ENCODE measurements around the gene CRCP. TPM values are rescaled to one million over a fixed set of nuclear protein-coding genes. Genes with fewer than 3 reads are reported as not detected.

The CRCP gene
- total and polyA plus RNA-seq, 2 of the 13 experiments (the other 11 are each of a cell fraction or from before 2014, with no cell fraction given), result 22.7 to 31.0 TPM

DNA sequence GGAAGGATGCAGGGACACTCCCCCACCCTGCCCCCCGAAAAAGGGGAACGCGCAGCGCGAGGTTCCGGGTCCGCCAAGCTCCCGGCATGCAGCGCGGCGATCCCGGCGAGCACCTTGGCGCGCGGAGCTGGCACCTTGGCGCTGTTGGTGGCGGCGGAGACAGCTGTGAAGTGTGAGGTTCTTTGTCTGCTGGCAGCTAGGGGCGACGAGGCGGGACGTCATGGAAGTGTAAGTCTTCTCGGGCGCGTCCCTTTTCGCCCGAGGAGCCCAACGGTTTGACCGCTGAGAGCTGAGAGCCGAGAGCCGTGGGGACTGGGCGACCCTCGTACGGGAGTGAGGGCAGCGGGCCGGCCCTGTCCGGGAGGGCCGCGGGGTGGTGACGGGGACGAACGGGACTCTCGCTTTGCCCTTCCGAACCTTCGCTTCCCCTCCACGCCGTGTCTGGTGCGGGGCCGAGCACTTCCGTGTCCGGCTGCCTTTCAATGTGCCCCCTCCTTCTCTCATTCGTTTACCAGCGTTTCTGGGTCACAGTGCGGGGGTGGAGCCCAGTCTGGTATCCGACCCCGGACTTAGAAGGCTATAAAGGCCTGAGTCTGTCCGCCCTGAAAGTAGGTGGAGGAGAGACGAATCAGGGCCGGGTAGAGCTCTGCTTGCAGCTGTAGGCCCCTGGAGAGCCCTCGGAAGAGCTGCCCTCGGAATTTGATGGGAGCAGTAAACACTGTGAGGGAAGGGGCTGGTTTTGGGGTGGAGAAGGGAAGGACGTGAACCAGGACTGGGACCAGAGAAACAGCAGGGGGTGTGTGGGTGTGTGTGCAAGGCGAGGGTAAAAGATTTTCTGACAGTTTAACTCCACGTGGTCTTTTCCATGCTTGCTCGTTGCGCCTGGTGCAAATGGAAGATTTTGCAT, at the start of gene CRCP (continued):
- TF ChIP-seq, protein P1, sequence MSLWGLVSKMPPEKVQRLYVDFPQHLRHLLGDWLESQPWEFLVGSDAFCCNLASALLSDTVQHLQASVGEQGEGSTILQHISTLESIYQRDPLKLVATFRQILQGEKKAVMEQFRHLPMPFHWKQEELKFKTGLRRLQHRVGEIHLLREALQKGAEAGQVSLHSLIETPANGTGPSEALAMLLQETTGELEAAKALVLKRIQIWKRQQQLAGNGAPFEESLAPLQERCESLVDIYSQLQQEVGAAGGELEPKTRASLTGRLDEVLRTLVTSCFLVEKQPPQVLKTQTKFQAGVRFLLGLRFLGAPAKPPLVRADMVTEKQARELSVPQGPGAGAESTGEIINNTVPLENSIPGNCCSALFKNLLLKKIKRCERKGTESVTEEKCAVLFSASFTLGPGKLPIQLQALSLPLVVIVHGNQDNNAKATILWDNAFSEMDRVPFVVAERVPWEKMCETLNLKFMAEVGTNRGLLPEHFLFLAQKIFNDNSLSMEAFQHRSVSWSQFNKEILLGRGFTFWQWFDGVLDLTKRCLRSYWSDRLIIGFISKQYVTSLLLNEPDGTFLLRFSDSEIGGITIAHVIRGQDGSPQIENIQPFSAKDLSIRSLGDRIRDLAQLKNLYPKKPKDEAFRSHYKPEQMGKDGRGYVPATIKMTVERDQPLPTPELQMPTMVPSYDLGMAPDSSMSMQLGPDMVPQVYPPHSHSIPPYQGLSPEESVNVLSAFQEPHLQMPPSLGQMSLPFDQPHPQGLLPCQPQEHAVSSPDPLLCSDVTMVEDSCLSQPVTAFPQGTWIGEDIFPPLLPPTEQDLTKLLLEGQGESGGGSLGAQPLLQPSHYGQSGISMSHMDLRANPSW (CRISPR knock-in tag; IDR thresholded peaks at IDR 0.05; ENCODE audit: borderline replicate concordance), result no peak; the same call in 1 of the 2 replicates
- TF ChIP-seq ZNF777 (CRISPR knock-in tag; IDR thresholded peaks at IDR 0.05) (peak; percentile 20; the same call in 1 of the 2 replicates), ZNF124 (CRISPR knock-in tag; IDR thresholded peaks at IDR 0.05) (no peak), BCL6 (CRISPR knock-in tag; IDR thresholded peaks at IDR 0.05) (peak; percentile 19; the same call in 1 of the 2 replicates), ZNF652 (CRISPR knock-in tag; IDR thresholded peaks at IDR 0.05; ENCODE audit: borderline replicate concordance, low read depth) (no peak), POLR2G (IDR thresholded peaks at IDR 0.05; ENCODE audit: low read depth, low read length) (peak; percentile 92), HOXA7 (CRISPR knock-in tag; IDR thresholded peaks at IDR 0.05) (no peak), MTF2 (CRISPR knock-in tag; IDR thresholded peaks at IDR 0.05; ENCODE audit: borderline replicate concordance) (no peak), XBP1 (CRISPR knock-in tag; IDR thresholded peaks at IDR 0.05) (no peak)
- TF ChIP-seq, protein P2, sequence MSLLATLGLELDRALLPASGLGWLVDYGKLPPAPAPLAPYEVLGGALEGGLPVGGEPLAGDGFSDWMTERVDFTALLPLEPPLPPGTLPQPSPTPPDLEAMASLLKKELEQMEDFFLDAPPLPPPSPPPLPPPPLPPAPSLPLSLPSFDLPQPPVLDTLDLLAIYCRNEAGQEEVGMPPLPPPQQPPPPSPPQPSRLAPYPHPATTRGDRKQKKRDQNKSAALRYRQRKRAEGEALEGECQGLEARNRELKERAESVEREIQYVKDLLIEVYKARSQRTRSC (CRISPR knock-in tag; IDR thresholded peaks at IDR 0.05; ENCODE audit: low read depth), result peak; percentile 39; the same call in 1 of the 2 replicates
- TF ChIP-seq, protein P3, sequence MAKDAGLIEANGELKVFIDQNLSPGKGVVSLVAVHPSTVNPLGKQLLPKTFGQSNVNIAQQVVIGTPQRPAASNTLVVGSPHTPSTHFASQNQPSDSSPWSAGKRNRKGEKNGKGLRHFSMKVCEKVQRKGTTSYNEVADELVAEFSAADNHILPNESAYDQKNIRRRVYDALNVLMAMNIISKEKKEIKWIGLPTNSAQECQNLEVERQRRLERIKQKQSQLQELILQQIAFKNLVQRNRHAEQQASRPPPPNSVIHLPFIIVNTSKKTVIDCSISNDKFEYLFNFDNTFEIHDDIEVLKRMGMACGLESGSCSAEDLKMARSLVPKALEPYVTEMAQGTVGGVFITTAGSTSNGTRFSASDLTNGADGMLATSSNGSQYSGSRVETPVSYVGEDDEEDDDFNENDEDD (CRISPR knock-in tag; IDR thresholded peaks at IDR 0.05; ENCODE audit: borderline replicate concordance), result peak; percentile 85
- TF ChIP-seq, protein P4, sequence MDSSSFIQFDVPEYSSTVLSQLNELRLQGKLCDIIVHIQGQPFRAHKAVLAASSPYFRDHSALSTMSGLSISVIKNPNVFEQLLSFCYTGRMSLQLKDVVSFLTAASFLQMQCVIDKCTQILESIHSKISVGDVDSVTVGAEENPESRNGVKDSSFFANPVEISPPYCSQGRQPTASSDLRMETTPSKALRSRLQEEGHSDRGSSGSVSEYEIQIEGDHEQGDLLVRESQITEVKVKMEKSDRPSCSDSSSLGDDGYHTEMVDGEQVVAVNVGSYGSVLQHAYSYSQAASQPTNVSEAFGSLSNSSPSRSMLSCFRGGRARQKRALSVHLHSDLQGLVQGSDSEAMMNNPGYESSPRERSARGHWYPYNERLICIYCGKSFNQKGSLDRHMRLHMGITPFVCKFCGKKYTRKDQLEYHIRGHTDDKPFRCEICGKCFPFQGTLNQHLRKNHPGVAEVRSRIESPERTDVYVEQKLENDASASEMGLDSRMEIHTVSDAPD (CRISPR knock-in tag; IDR thresholded peaks at IDR 0.05), result peak; percentile 82
- TF ChIP-seq, protein P5, sequence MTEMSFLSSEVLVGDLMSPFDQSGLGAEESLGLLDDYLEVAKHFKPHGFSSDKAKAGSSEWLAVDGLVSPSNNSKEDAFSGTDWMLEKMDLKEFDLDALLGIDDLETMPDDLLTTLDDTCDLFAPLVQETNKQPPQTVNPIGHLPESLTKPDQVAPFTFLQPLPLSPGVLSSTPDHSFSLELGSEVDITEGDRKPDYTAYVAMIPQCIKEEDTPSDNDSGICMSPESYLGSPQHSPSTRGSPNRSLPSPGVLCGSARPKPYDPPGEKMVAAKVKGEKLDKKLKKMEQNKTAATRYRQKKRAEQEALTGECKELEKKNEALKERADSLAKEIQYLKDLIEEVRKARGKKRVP (CRISPR knock-in tag; IDR thresholded peaks at IDR 0.05), result 0 out of 4 replicates have a peak, but pooled peaks of 1 of the 2 experiments have one; percentile 10
- TF ChIP-seq, protein P6, sequence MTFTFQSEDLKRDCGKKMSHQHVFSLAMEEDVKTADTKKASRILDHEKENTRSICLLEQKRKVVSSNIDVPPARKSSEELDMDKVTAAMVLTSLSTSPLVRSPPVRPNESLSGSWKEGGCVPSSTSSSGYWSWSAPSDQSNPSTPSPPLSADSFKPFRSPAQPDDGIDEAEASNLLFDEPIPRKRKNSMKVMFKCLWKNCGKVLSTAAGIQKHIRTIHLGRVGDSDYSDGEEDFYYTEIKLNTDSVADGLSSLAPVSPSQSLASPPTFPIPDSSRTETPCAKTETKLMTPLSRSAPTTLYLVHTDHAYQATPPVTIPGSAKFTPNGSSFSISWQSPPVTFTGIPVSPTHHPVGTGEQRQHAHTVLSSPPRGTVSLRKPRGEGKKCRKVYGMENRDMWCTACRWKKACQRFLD (CRISPR knock-in tag; IDR thresholded peaks at IDR 0.05; ENCODE audit: borderline replicate concordance), result 0 out of 2 replicates have a peak, but pooled peaks have one; percentile 82
- TF ChIP-seq, protein P7, sequence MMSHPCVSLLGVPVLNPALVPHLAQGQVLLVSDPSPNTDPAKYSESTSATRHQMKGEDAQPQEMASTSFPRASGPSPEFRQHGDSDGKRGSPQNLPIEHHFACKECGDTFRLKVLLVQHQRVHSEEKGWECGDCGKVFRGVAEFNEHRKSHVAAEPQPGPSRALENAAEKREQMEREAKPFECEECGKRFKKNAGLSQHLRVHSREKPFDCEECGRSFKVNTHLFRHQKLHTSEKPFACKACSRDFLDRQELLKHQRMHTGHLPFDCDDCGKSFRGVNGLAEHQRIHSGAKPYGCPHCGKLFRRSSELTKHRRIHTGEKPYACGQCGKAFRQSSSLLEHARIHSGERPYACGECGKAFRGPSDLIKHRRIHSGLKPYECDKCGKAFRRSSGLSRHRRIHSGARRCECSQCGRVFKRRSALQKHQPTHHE (CRISPR knock-in tag; IDR thresholded peaks at IDR 0.05; ENCODE audit: borderline replicate concordance), result peak; percentile 63; the same call in 1 of the 2 replicates

All from HepG2 (cell line).